Left ventricle myocardium inferior (tissue), 1 donor: ENCODE data around the gene ZBTB40. TPM values are rescaled to one million over a fixed set of nuclear protein-coding genes. Genes with fewer than 3 reads are reported as not detected.

Source experiments
- DNase-seq: peaks from one replicate; pipeline ENCODE4 v3.0.0-alpha.2; 2020
- H3K27ac ChIP-seq: fragments of 200-600 bp; replicated peaks from 2 replicates; pipeline ENCODE4 v1.8.0; 2021
- H3K27me3 ChIP-seq: fragments of 200-600 bp; 2 replicates; pipeline ENCODE4 v1.8.0; 2021; ENCODE audit warnings: low read depth
- H3K36me3 ChIP-seq: fragments of 200-600 bp; 2 replicates; pipeline ENCODE4 v1.8.0; 2021
- H3K4me1 ChIP-seq: fragments of 200-600 bp; 2 replicates; pipeline ENCODE4 v1.8.0; 2021
- H3K4me3 ChIP-seq: fragments of 200-600 bp; 2 replicates; pipeline ENCODE4 v1.8.0; 2021; ENCODE audit warnings: mild to moderate bottlenecking, moderate library complexity
- H3K9me3 ChIP-seq: fragments of 200-600 bp; replicated peaks from 2 replicates; pipeline ENCODE4 v1.8.0; 2021
- intact Hi-C: fragments of 100-400 bp; cut with micrococcal nuclease; formaldehyde crosslinking; loops from one replicate; pipeline ENCODE4 v1.11.0; 2022
- total RNA-seq: library from RNA; stranded (reverse); fragmentation: NEBNext Ultra II Directional; extraction: Animal tissue kit (Norgen Biotek cat#: 25700); gene quantifications from one replicate; pipeline ENCODE4 v1.2.1, GENCODE V29; 2021
- TF ChIP-seq, protein P1 (sequence below): fragments of 200-600 bp; IDR thresholded peaks from 2 replicates; pipeline ENCODE4 v1.8.0; 2021; ENCODE audit warnings: antibody characterized with exemption, mild to moderate bottlenecking, borderline replicate concordance
- donor health status: DM: no; HTN: yes; CAD: no; lungs with severe emphysema.

ZBTB40 gene
- total RNA-seq, 1 donor from 2014 or later = 17.9 TPM

DNA sequence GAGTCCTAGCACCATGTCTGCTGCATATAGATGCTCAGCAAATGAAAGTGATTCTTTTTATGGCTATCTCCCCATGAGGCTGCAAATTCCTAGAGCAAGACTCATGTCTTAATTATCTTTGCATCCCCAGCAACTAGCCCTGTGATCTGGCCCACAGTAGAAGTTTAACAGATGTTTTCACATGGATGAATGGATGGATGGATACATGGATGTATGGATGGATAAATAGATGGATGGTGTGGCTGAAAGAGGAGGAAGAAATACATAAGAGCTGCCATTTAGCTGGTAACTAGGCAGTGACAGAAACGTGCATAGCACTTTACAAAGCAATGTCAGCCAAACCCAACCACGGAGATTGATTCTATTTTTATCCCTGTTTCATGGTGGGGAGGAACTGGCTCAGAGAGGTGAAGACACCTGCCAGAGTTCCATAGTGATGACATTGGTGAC lies 32.7 kb upstream of the ZBTB40 start:
- no peaks in the 10 kb centered on the region for H3K36me3 ChIP-seq
- no peak for DNase-seq
- H3K4me3 ChIP-seq = peak overlapping the region; percentile 8
- H3K27ac ChIP-seq = peak overlapping the region; percentile 64
- TF ChIP-seq, protein P1, sequence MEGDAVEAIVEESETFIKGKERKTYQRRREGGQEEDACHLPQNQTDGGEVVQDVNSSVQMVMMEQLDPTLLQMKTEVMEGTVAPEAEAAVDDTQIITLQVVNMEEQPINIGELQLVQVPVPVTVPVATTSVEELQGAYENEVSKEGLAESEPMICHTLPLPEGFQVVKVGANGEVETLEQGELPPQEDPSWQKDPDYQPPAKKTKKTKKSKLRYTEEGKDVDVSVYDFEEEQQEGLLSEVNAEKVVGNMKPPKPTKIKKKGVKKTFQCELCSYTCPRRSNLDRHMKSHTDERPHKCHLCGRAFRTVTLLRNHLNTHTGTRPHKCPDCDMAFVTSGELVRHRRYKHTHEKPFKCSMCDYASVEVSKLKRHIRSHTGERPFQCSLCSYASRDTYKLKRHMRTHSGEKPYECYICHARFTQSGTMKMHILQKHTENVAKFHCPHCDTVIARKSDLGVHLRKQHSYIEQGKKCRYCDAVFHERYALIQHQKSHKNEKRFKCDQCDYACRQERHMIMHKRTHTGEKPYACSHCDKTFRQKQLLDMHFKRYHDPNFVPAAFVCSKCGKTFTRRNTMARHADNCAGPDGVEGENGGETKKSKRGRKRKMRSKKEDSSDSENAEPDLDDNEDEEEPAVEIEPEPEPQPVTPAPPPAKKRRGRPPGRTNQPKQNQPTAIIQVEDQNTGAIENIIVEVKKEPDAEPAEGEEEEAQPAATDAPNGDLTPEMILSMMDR = no peak
- intact Hi-C loops = no loop called here
- H3K9me3 ChIP-seq = no peaks in the 10 kb centered on the region
- H3K27me3 ChIP-seq = peaks cover 50% of the 10 kb centered on the region
- H3K4me1 ChIP-seq = peaks cover 28% of the 10 kb centered on the region

DNA sequence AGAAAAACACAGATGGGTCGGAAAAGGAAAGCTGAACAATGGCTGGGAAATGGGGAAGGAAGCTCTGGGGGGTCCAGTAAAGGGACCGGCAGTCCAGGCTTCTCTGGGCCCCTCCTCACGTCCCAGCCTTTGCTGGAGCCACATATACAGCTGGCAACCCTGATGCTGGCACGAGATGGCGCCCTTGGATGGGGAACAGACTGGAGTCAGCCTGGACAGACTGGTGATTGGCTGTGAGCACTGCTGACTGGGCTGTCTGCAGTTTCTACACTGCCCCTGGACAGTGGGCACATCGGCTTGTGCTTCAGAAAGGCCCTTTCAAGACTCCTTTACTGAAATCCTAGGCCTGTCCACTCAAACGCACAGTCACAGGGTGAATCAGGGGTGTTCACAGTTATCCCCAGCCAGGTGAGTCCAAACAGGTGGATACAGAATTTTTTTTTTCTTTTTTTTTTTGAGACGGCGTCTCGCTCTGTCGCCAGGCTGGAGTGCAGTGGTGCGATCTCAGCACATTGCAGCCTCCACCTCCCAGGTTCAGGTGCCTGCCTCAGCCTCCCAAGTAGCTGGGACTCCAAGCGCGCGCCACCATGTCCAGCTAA lies 31.1 kb upstream of the ZBTB40 start:
- Histone ChIP-seq H3K27ac (no peak overlapping the region), H3K9me3 (no peaks in the 10 kb centered on the region), H3K4me1 (peaks cover 28% of the 10 kb centered on the region), H3K27me3 (peaks cover 50% of the 10 kb centered on the region), H3K36me3 (no peaks in the 10 kb centered on the region), H3K4me3 (no peak overlapping the region)
- peak; percentile 80 for DNase-seq
- TF ChIP-seq, protein P1 = peak; percentile 79
- intact Hi-C loops = loop anchor here (5.0 kb wide), 1 partner anchor 222 kb away; the partner anchor contains the start of gene C1QC

GRCh38 chr1:22426781-22427180 lies 24.9 kb upstream of the ZBTB40 start:
- DNase-seq = no peak
- Histone ChIP-seq H3K4me3 (no peak overlapping the region), H3K36me3 (no peaks in the 10 kb centered on the region), H3K9me3 (no peaks in the 10 kb centered on the region), H3K27ac (no peak overlapping the region), H3K4me1 (no peaks in the 10 kb centered on the region), H3K27me3 (peaks cover 4% of the 10 kb centered on the region)
- intact Hi-C loops = no loop called here
- TF ChIP-seq, protein P1 = no peak

DNA sequence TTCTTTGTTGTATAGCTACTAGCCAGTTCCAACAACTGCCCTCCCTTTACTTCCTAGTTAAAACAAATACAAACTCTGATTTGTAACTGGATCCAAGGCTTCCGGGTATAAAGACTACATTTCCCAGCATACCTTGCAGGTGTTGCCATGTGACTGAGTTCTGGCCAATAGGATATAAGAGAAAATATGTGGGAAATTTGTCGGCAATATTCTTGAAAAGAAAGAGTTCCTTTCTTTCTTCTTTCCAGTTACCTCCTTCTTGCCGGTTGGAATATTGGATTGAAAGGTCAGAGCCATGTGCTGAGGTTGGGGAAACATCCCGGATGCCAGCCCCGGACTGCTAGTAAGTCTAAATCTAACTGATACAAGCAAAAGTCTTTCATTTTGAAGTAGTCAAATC lies 23.0 kb upstream of the ZBTB40 start:
- H3K4me1 ChIP-seq = no peaks in the 10 kb centered on the region
- H3K4me3 ChIP-seq = peak overlapping the region; percentile 61
- H3K36me3 ChIP-seq = no peaks in the 10 kb centered on the region
- intact Hi-C loops = no loop called here
- no peak for DNase-seq
- TF ChIP-seq, protein P1 = no peak
- H3K9me3 ChIP-seq = no peaks in the 10 kb centered on the region
- H3K27me3 ChIP-seq = no peaks in the 10 kb centered on the region
- H3K27ac ChIP-seq = no peak overlapping the region

DNA sequence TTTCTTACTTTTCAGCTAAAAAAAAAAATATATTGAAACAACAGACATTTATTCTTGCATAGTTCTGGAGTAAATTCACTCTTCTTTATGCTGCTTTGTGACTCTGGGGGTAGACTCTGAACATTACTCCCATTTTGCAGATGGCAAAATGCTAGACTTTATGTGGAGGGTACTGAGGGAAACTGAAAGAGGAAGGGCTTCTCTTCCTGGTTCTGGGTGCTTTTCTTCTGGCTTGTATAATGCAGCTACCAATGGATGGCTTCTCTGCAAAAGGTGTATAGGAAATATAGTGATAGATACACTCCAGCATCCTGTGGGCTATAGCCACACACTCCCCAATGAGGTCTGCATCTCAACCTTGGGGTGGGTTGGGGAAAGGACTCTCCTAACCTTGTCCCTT lies 19.7 kb upstream of the ZBTB40 start:
- Histone ChIP-seq H3K9me3 (no peaks in the 10 kb centered on the region), H3K27me3 (peaks cover 6% of the 10 kb centered on the region), H3K4me1 (no peaks in the 10 kb centered on the region), H3K27ac (no peak overlapping the region), H3K36me3 (no peaks in the 10 kb centered on the region), H3K4me3 (no peak overlapping the region)
- TF ChIP-seq, protein P1 = no peak
- intact Hi-C loops = no loop called here
- DNase-seq = no peak
